Gastrocnemius medialis (tissue), 4 donors: ENCODE data around the gene CHCHD2. TPM values are rescaled to one million over a fixed set of nuclear protein-coding genes. Genes with fewer than 3 reads are reported as not detected.
"Not testable (repeated sequence)": the region's sequence is repeated elsewhere in the genome, so short reads cannot be mapped to it uniquely, and the experiment has no call there.

Experiments used
- ATAC-seq, 2 donors: fragments of 150-250 bp; one replicate each; pipeline ENCODE4 v1.9.1; 2016
- DNase-seq, 2 donors: peaks; one replicate each; pipeline ENCODE4 v3.0.0-alpha.2; 2019
- H3K27ac ChIP-seq, 4 donors: fragments of 200-600 bp; sonication (generic); 1 replicate in 1 of 4; 2 replicates in 3 of 4; pipeline ENCODE4 v1.5.1; 2016 to 2018; ENCODE audit warnings: mild to moderate bottlenecking in 2 of 4, moderate library complexity in 1 of 4
- H3K27me3 ChIP-seq, 3 donors: fragments of 200-600 bp; sonication (generic) in 2 of 3; 1 replicate in 1 of 3; 2 replicates in 2 of 3; pipeline versions ENCODE4 v1.5.1 to v1.6.0; 2016 to 2019; ENCODE audit warnings: mild to moderate bottlenecking in 1 of 3, moderate library complexity in 1 of 3
- H3K36me3 ChIP-seq, 2 donors: fragments of 200-600 bp; sonication (generic) in 1 of 2; one replicate each; pipeline ENCODE4 v1.5.1; 2017 to 2018
- H3K4me1 ChIP-seq, 2 donors: fragments of 200-600 bp; sonication (generic) in 1 of 2; one replicate each; pipeline ENCODE4 v1.5.1; 2016 to 2017; ENCODE audit warnings: mild to moderate bottlenecking in 2 of 2
- H3K4me3 ChIP-seq, 4 donors: fragments of 200-600 bp; sonication (generic) in 3 of 4; 1 replicate in 1 of 4; 2 replicates in 3 of 4; pipeline ENCODE4 v1.5.1; 2016 to 2019; ENCODE audit warnings: mild to moderate bottlenecking in 2 of 4
- H3K9me3 ChIP-seq, 3 donors: fragments of 200-600 bp; sonication (generic) in 2 of 3; 1 replicate in 1 of 3; 2 replicates in 2 of 3; pipeline ENCODE4 v1.5.1; 2016 to 2019
- CTCF ChIP-seq, 5 experiments: fragments of 450-650 bp in 3 of 5; fragments of 200-600 bp in 2 of 5; sonication (generic) in 2 of 5; IDR thresholded peaks in 4 of 5; conservative IDR thresholded peaks in 1 of 5; 1 replicate in 4 of 5; 2 replicates in 1 of 5; pipeline ENCODE4 v1.5.1; 2016 to 2019; ENCODE audit warnings: antibody characterized with exemption in 5 of 5, mild to moderate bottlenecking in 3 of 5, moderate library complexity in 3 of 5
- POLR2A ChIP-seq, 2 donors: fragments of 450-650 bp; IDR thresholded peaks; one replicate each; pipeline ENCODE4 v1.6.1; 2017; ENCODE audit warnings: antibody characterized with exemption in 2 of 2, mild to moderate bottlenecking in 2 of 2, moderate library complexity in 2 of 2
- in situ Hi-C, 4 donors: fragments of 200-750 bp; cut with MboI; loops; one replicate each; pipeline versions ENCODE4 v1.15.0 to v1.8.0; 2017; ENCODE audit warnings: low sequenced_read_pairs in 4 of 4
- intact Hi-C: fragments of 100-400 bp; cut with DNase I; formaldehyde crosslinking; loops from one replicate; pipeline ENCODE4 v1.15.1; 2023; ENCODE audit warnings: low total_unique reads
- total RNA-seq, 4 donors: library from RNA; depleted of rRNA; stranded (reverse); fragments of >200 nt; gene quantifications; one replicate each; pipeline versions ENCODE4 v1.1.0 to v1.2.3, GENCODE V29; 2016

The CHCHD2 gene
- 100 to 1,000 TPM; 540 to 822 (median 655) TPM for total RNA-seq

GRCh38 chr7:56106108-56107073 is at the start of gene CHCHD2:
Gene CHCHD2, minus strand, starts transcription at chr7:56106476. Its CDS starts 63 bp downstream, at chr7:56106413.
- ATAC-seq, result peak; percentile 99 to 100

GRCh38 chr7:56131062-56131461 is 24.8 kb upstream of the CHCHD2 start:
- H3K27ac ChIP-seq, H3K36me3 ChIP-seq, ATAC-seq, H3K27me3 ChIP-seq, H3K9me3 ChIP-seq, intact Hi-C loops, in situ Hi-C loops, H3K4me3 ChIP-seq, H3K4me1 ChIP-seq, DNase-seq: not testable (repeated sequence)

More at GRCh38 chr7:56106108-56107073, at the start of gene CHCHD2:
- Histone ChIP-seq H3K4me1 (peaks cover 18 to 19% of the 10 kb centered on the region in 2 donors), H3K27me3 (no peaks in the 10 kb centered on the region), H3K27ac (peak within 1 kb of the TSS; percentile 92 to 98 (median 94)), H3K9me3 (no peaks in the 10 kb centered on the region), H3K4me3 (peak within 1 kb of the TSS; percentile 75 to 95 (median 86)), H3K36me3 (peaks cover 0 to 29% of the 10 kb centered on the region in 2 donors)
- TF ChIP-seq CTCF (IDR thresholded peaks at IDR 0.05 in 4 of 5, conservative IDR thresholded peaks at IDR 0.05 in 1 of 5) (peak in 1 of 5 experiments; percentile 2), POLR2A (IDR thresholded peaks at IDR 0.05) (peak; percentile 92 to 93)
- in situ Hi-C loops (no loop called here), intact Hi-C loops (loop anchor here (1.0 to 10.0 kb wide), 5 partner anchors 14 to 532 kb away; partner anchors contain the start of genes CCT6A, PHKG1, PSPH and VOPP1)
- peak; percentile 96 to 98 for DNase-seq

- DNase-seq (no peak), ATAC-seq (no peak)
- intact Hi-C loops (no loop called here), in situ Hi-C loops (no loop called here)
- no peaks in the 10 kb centered on the region for H3K27me3 ChIP-seq
- no peak overlapping the region for H3K4me3 ChIP-seq
- H3K27ac ChIP-seq, result no peak overlapping the region
- H3K4me1 ChIP-seq, result no peaks in the 10 kb centered on the region
- H3K36me3 ChIP-seq, result no peaks in the 10 kb centered on the region
- no peak for TF ChIP-seq CTCF (IDR thresholded peaks at IDR 0.05 in 4 of 5, conservative IDR thresholded peaks at IDR 0.05 in 1 of 5)
- TF ChIP-seq POLR2A (IDR thresholded peaks at IDR 0.05), result no peak
- no peaks in the 10 kb centered on the region for H3K9me3 ChIP-seq
Observed at GRCh38 chr7:56127241-56127975, 21.1 kb upstream of the CHCHD2 start.

GRCh38 chr7:56125831-56126230 is 19.6 kb upstream of the CHCHD2 start:
- H3K4me3 ChIP-seq, result no peak overlapping the region
- no peaks in the 10 kb centered on the region for H3K4me1 ChIP-seq
- H3K27me3 ChIP-seq, result no peaks in the 10 kb centered on the region
- in situ Hi-C loops, result no loop called here
- DNase-seq (no peak), ATAC-seq (no peak)
- no peaks in the 10 kb centered on the region for H3K9me3 ChIP-seq
- no peaks in the 10 kb centered on the region for H3K36me3 ChIP-seq
- intact Hi-C loops, result no loop called here
- H3K27ac ChIP-seq, result no peak overlapping the region
- TF ChIP-seq POLR2A (IDR thresholded peaks at IDR 0.05) (no peak), CTCF (IDR thresholded peaks at IDR 0.05 in 4 of 5, conservative IDR thresholded peaks at IDR 0.05 in 1 of 5) (no peak)

GRCh38 chr7:56124981-56125380 is 18.7 kb upstream of the CHCHD2 start:
- Histone ChIP-seq H3K4me3 (no peak overlapping the region), H3K27ac (no peak overlapping the region), H3K9me3 (no peaks in the 10 kb centered on the region), H3K36me3 (no peaks in the 10 kb centered on the region), H3K27me3 (no peaks in the 10 kb centered on the region), H3K4me1 (no peaks in the 10 kb centered on the region)
- no peak for DNase-seq
- no peak for ATAC-seq
- intact Hi-C loops (no loop called here), in situ Hi-C loops (no loop called here)
- TF ChIP-seq POLR2A (IDR thresholded peaks at IDR 0.05) (no peak), CTCF (IDR thresholded peaks at IDR 0.05 in 4 of 5, conservative IDR thresholded peaks at IDR 0.05 in 1 of 5) (no peak)
